CD14-positive monocyte (primary cell): Measurements from ENCODE around the gene ACRBP. TPM values are rescaled to one million over a fixed set of nuclear protein-coding genes. Genes with fewer than 3 reads are reported as not detected.

Experiments used
- DNase-seq, 3 donors: peaks; one replicate each; pipeline ENCODE4 v3.0.0-alpha.2; 2011 to 2022
- H2AFZ ChIP-seq: 2 replicates; pipeline ENCODE4 v1.6.0; 2012; ENCODE audit warnings: mild to moderate bottlenecking, low read depth, low read length, inconsistent platforms; ENCODE audit not compliant: insufficient read depth, poor library complexity, severe bottlenecking
- H3K27ac ChIP-seq, 2 donors: 1 replicate in 1 of 2; 2 replicates in 1 of 2; pipeline ENCODE4 v1.5.1; 2012 to 2013; ENCODE audit warnings: low read length in 2 of 2, control low read depth in 1 of 2, inconsistent platforms in 1 of 2, low read depth in 1 of 2, mild to moderate bottlenecking in 1 of 2
- H3K27me3 ChIP-seq, 2 donors: one replicate each; pipeline versions ENCODE4 v1.6.0 to v1.6.1; 2011 to 2013; ENCODE audit warnings: low read length in 2 of 2; ENCODE audit not compliant: control insufficient read depth in 2 of 2, insufficient read depth in 2 of 2
- H3K36me3 ChIP-seq, 2 donors: replicated peaks in 1 of 2; 1 replicate in 1 of 2; 2 replicates in 1 of 2; pipeline versions ENCODE4 v1.5.1 to v1.6.1; 2012 to 2013; ENCODE audit warnings: low read length in 2 of 2, control low read depth in 1 of 2, inconsistent platforms in 1 of 2, mild to moderate bottlenecking in 1 of 2; ENCODE audit not compliant: insufficient read depth in 2 of 2, control insufficient read depth in 1 of 2
- H3K4me1 ChIP-seq, 2 donors: 1 replicate in 1 of 2; 2 replicates in 1 of 2; pipeline versions ENCODE4 v1.5.1 to v1.6.1; 2012 to 2013; ENCODE audit warnings: low read length in 2 of 2, control low read depth in 1 of 2, inconsistent platforms in 1 of 2, mild to moderate bottlenecking in 1 of 2, moderate library complexity in 1 of 2; ENCODE audit not compliant: insufficient read depth in 2 of 2, control insufficient read depth in 1 of 2
- H3K4me2 ChIP-seq: replicated peaks from 2 replicates; pipeline ENCODE3; 2012; ENCODE audit warnings: low read length, moderate library complexity, mild to moderate bottlenecking; ENCODE audit not compliant: poor library complexity, severe bottlenecking; ENCODE audit errors: extremely low read depth
- H3K4me3 ChIP-seq, 3 experiments: fragments of 200-600 bp in 1 of 3; sonication (generic) in 1 of 3; replicated peaks in 1 of 3; 1 replicate in 2 of 3; 2 replicates in 1 of 3; pipeline ENCODE4 v1.5.1; 2011 to 2013; ENCODE audit warnings: low read length in 3 of 3, mild to moderate bottlenecking in 3 of 3, control low read depth in 2 of 3, low read depth in 2 of 3, inconsistent platforms in 1 of 3, moderate library complexity in 1 of 3
- H3K79me2 ChIP-seq: 2 replicates; pipeline ENCODE4 v1.6.0; 2012; ENCODE audit warnings: mild to moderate bottlenecking, control low read depth, inconsistent platforms, low read length, moderate library complexity; ENCODE audit not compliant: insufficient read depth
- H3K9ac ChIP-seq: 2 replicates; pipeline ENCODE4 v1.6.0; 2017; ENCODE audit warnings: low read length, mild to moderate bottlenecking; ENCODE audit not compliant: insufficient read depth, poor library complexity, severe bottlenecking
- H3K9me3 ChIP-seq, 2 donors: replicated peaks in 1 of 2; 1 replicate in 1 of 2; 2 replicates in 1 of 2; pipeline versions ENCODE4 v1.5.1 to v1.6.1; 2012 to 2013; ENCODE audit warnings: low read length in 2 of 2, control low read depth in 1 of 2; ENCODE audit not compliant: control insufficient read depth in 1 of 2, insufficient read depth in 1 of 2
- H4K20me1 ChIP-seq: 2 replicates; pipeline ENCODE4 v1.6.0; 2012; ENCODE audit warnings: mild to moderate bottlenecking, low read length, control low read depth, moderate library complexity; ENCODE audit not compliant: insufficient read depth
- H3K27ac Mint-ChIP-seq, 7 donors: one replicate each; pipeline ENCODE4 v1.8.0; 2020; ENCODE audit warnings: mild to moderate bottlenecking in 7 of 7, mixed read lengths in 7 of 7, moderate library complexity in 6 of 7, inconsistent platforms in 2 of 7
- H3K27me3 Mint-ChIP-seq, 3 donors: one replicate each; pipeline ENCODE4 v1.8.0; 2021 to 2022; ENCODE audit warnings: low read depth in 3 of 3, mild to moderate bottlenecking in 3 of 3, mixed read lengths in 3 of 3, moderate library complexity in 3 of 3, inconsistent platforms in 1 of 3
- H3K36me3 Mint-ChIP-seq, 2 donors: one replicate each; pipeline ENCODE4 v1.8.0; 2020; ENCODE audit warnings: mixed read lengths in 2 of 2, inconsistent platforms in 1 of 2, mild to moderate bottlenecking in 1 of 2
- H3K4me1 Mint-ChIP-seq: one replicate; pipeline ENCODE4 v1.8.0; 2020; ENCODE audit warnings: mild to moderate bottlenecking, mixed read lengths
- H3K4me3 Mint-ChIP-seq, 2 donors: one replicate each; pipeline ENCODE4 v1.8.0; 2020; ENCODE audit warnings: mild to moderate bottlenecking in 2 of 2, mixed read lengths in 2 of 2, moderate library complexity in 1 of 2
- H3K9me3 Mint-ChIP-seq, 7 donors: one replicate each; pipeline ENCODE4 v1.8.0; 2020 to 2022; ENCODE audit warnings: mixed read lengths in 7 of 7, mild to moderate bottlenecking in 6 of 7, moderate library complexity in 6 of 7, inconsistent platforms in 2 of 7
- CTCF ChIP-seq: fragments of 200-600 bp; IDR thresholded peaks from one replicate; pipeline ENCODE4 v1.8.0; 2022; ENCODE audit warnings: antibody characterized with exemption, mild to moderate bottlenecking
- WGBS: methylation state at CpG from one replicate; pipeline ENCODE4 v1.1.5; 2013; ENCODE audit warnings: missing lambda C conversion rate; ENCODE audit not compliant: insufficient coverage; 5-methylcytosine and 5-hydroxymethylcytosine counted together
- intact Hi-C, 2 donors: fragments of 100-400 bp; cut with micrococcal nuclease; formaldehyde crosslinking; loops; one replicate each; pipeline versions ENCODE4 v1.15.0 to v1.15.1; 2023
- polyA plus RNA-seq, 3 donors: library from polyadenylated mRNA; depleted of rRNA in 1 of 3; unstranded in 2 of 3; stranded (reverse) in 1 of 3; fragments of 300-500 nt in 2 of 3; fragments of >200 nt in 1 of 3; fragmentation: Illumina TruSeq in 2 of 3; gene quantifications; 1 replicate in 2 of 3; 2 replicates in 1 of 3; pipeline ENCODE4 v1.2.3, GENCODE V29; 2012 to 2021

ACRBP gene
- polyA plus RNA-seq, 3 donors, result 10.2 to 28.3 (median 10.3) TPM

GRCh38 chr12:6644257-6644596, 3.0 kb downstream of the ACRBP start:
- Mint-ChIP-seq H3K4me1 (peaks cover 62% of the 10 kb centered on the region), H3K27me3 (peaks cover 0 to 2% (median 0%) of the 10 kb centered on the region in 3 donors), H3K9me3 (peaks cover 0 to 2% (median 0%) of the 10 kb centered on the region in 7 donors), H3K4me3 (peak overlapping the region; percentile 70 to 89), H3K36me3 (peaks cover 6 to 12% of the 10 kb centered on the region in 2 donors), H3K27ac (peak overlapping the region; percentile 93 to 97 (median 94))
- Histone ChIP-seq H3K4me2 (peak overlapping the region; percentile 80), H3K9ac (peak overlapping the region; percentile 60), H3K27ac (peak overlapping the region; percentile 80 to 95), H3K36me3 (peaks cover 7 to 8% of the 10 kb centered on the region in 2 donors), H3K79me2 (peaks cover 10% of the 10 kb centered on the region), H3K4me3 (peak overlapping the region; percentile 17 to 72 (median 30)), H4K20me1 (no peaks in the 10 kb centered on the region), H3K27me3 (no peaks in the 10 kb centered on the region), H3K4me1 (peaks cover 50 to 77% of the 10 kb centered on the region in 2 donors), H2AFZ (peak overlapping the region; percentile 81), H3K9me3 (no peaks in the 10 kb centered on the region)
- intact Hi-C loops, result loop anchor here in 1 of 2 donors (10.0 kb wide), 1 partner anchor 51 kb away; no protein-coding TSS in a partner anchor
- 26% methylated on average over 2 of the region's 6 CpGs for WGBS
- TF ChIP-seq CTCF, result no peak
- peak; percentile 87 to 94 (median 93) for DNase-seq

GRCh38 chr12:6643569-6644256, 3.5 kb downstream of the ACRBP start:
- Mint-ChIP-seq H3K4me3 (peak overlapping the region; percentile 70 to 89), H3K27ac (peak overlapping the region; percentile 93 to 97 (median 94)), H3K36me3 (peaks cover 6 to 11% of the 10 kb centered on the region in 2 donors), H3K4me1 (peaks cover 67% of the 10 kb centered on the region), H3K9me3 (peaks cover 0 to 2% (median 0%) of the 10 kb centered on the region in 7 donors), H3K27me3 (peaks cover 0 to 2% (median 0%) of the 10 kb centered on the region in 3 donors)
- no peak for TF ChIP-seq CTCF
- Histone ChIP-seq H3K36me3 (peaks cover 7 to 8% of the 10 kb centered on the region in 2 donors), H3K27ac (peak overlapping the region; percentile 80 to 95), H3K27me3 (no peaks in the 10 kb centered on the region), H3K79me2 (peaks cover 10% of the 10 kb centered on the region), H4K20me1 (no peaks in the 10 kb centered on the region), H2AFZ (peak overlapping the region; percentile 81), H3K4me2 (peak overlapping the region; percentile 80), H3K4me3 (peak overlapping the region; percentile 9 to 72 (median 12)), H3K9me3 (no peaks in the 10 kb centered on the region), H3K9ac (peak overlapping the region; percentile 60), H3K4me1 (peaks cover 56 to 83% of the 10 kb centered on the region in 2 donors)
- WGBS, result 0% methylated on average over 3 of the region's 6 CpGs
- intact Hi-C loops, result loop anchor here in 1 of 2 donors (10.0 kb wide), 1 partner anchor 51 kb away; no protein-coding TSS in a partner anchor
- peak; percentile 68 to 88 (median 79) for DNase-seq
